ENCODE results near the gene TMEM248. TPM values are rescaled to one million over a fixed set of nuclear protein-coding genes. Genes with fewer than 3 reads are reported as not detected.

Gene TMEM248
- 69.9 TPM for total RNA-seq

GRCh38 chr7:66920769-66921395, at the start of gene TMEM248:
Gene TMEM248, plus strand, starts transcription at chr7:66921225. Its CDS starts 20,641 bp downstream, at chr7:66941866.

GRCh38 chr7:66995050-66995776, 74.2 kb downstream of the TMEM248 start, which contains the start of gene SBDS:
Gene SBDS, minus strand, starts transcription at chr7:66995586. Its CDS starts 169 bp downstream, at chr7:66995417.

GRCh38 chr7:66996444-66997191, 75.6 kb downstream of the TMEM248 start, which contains the start of gene TYW1:
Gene TYW1, plus strand, starts transcription at chr7:66996833. Its CDS starts 146 bp downstream, at chr7:66996979.

Small RNA genes lying within 50 kb of the gene (small RNA-seq; reads per million reads assigned to genes)
- not detected for gene RF00017
- not detected for gene RN7SL43P
- gene RNU6-1254P, result not detected

Other genes starting within 250 kb of the TMEM248 start
- gene RABGEF1, start 180.5 kb upstream of the TMEM248 start, total RNA-seq, result 60.2 TPM
- 65.0 TPM for gene SBDS, start 74.4 kb downstream of the TMEM248 start, total RNA-seq
- 16.4 TPM for gene TYW1, start 75.6 kb downstream of the TMEM248 start, total RNA-seq